ENCODE measurements around the gene WDR91.

Gene WDR91

GRCh38 chr7:135251496-135252391 is 40.4 kb upstream of the WDR91 start:
- POLR2A ChIA-PET = no interaction called here
- no peak for TF ChIP-seq SP1 (IDR thresholded peaks at IDR 0.05)
- no peak for TF ChIP-seq TARDBP (IDR thresholded peaks at IDR 0.05)
- TF ChIP-seq LEF1 (IDR thresholded peaks at IDR 0.05; ENCODE audit: borderline replicate concordance) = no peak
- TF ChIP-seq FOXM1 (IDR thresholded peaks at IDR 0.05; ENCODE audit: borderline replicate concordance) = no peak
- no peak for TF ChIP-seq FOXK2 (IDR thresholded peaks at IDR 0.05)
- no peak for TF ChIP-seq NFRKB (IDR thresholded peaks at IDR 0.05)
- TF ChIP-seq CTBP1 (IDR thresholded peaks at IDR 0.05; ENCODE audit: borderline replicate concordance) = no peak
- no peak for TF ChIP-seq PKNOX1 (IDR thresholded peaks at IDR 0.05)
- no peak for TF ChIP-seq BHLHE40 (IDR thresholded peaks at IDR 0.05; ENCODE audit: borderline replicate concordance)
- no peak for TF ChIP-seq L3MBTL2 (conservative IDR thresholded peaks at IDR 0.05)
- no peak for TF ChIP-seq ZNF384 (IDR thresholded peaks at IDR 0.05)
- no peak for TF ChIP-seq ELF4 (IDR thresholded peaks at IDR 0.05)
- no peak for DNase-seq (ENCODE audit: extremely low spot score)
- CTCF ChIA-PET = interaction anchor here (0.6 to 1.3 kb wide), 2 partner anchors 8 to 425 kb away, joined by 3 to 4 read pairs; no protein-coding TSS in a partner anchor

- ChIA-PET POLR2A (no interaction called here), CTCF (interaction anchor here (0.9 kb wide), 1 partner anchor 26 kb away, joined by 3 read pairs; no protein-coding TSS in a partner anchor)
- no peak for TF ChIP-seq HDGF (IDR thresholded peaks at IDR 0.05; ENCODE audit: borderline replicate concordance)
- no peak for TF ChIP-seq PKNOX1 (IDR thresholded peaks at IDR 0.05)
- no peak for TF ChIP-seq FOXM1 (IDR thresholded peaks at IDR 0.05; ENCODE audit: borderline replicate concordance)
- no peak for TF ChIP-seq LEF1 (IDR thresholded peaks at IDR 0.05; ENCODE audit: borderline replicate concordance)
- no peak for TF ChIP-seq BHLHE40 (IDR thresholded peaks at IDR 0.05; ENCODE audit: borderline replicate concordance)
- TF ChIP-seq SUZ12 (IDR thresholded peaks at IDR 0.05) = no peak
- TF ChIP-seq ARNT (IDR thresholded peaks at IDR 0.05) = no peak
- no peak for TF ChIP-seq CTBP1 (IDR thresholded peaks at IDR 0.05; ENCODE audit: borderline replicate concordance)
- TF ChIP-seq TARDBP (IDR thresholded peaks at IDR 0.05) = no peak
- no peak for TF ChIP-seq FOXK2 (IDR thresholded peaks at IDR 0.05)
- TF ChIP-seq ELF4 (IDR thresholded peaks at IDR 0.05) = no peak
- no peak for DNase-seq (ENCODE audit: extremely low spot score)
Observed at GRCh38 chr7:135248546-135248945, 37.2 kb upstream of the WDR91 start.

GRCh38 chr7:135247746-135248471 is 36.6 kb upstream of the WDR91 start:
- no peak for DNase-seq (ENCODE audit: extremely low spot score)
- CTCF ChIA-PET = interaction anchor here (0.9 to 1.2 kb wide), 2 partner anchors 10 to 27 kb away, joined by 3 read pairs; no protein-coding TSS in a partner anchor
- POLR2A ChIA-PET = no interaction called here
- TF ChIP-seq FOXA1 (IDR thresholded peaks at IDR 0.05) (no peak), SP1 (IDR thresholded peaks at IDR 0.05) (no peak), ARNT (IDR thresholded peaks at IDR 0.05) (no peak), LEF1 (IDR thresholded peaks at IDR 0.05; ENCODE audit: borderline replicate concordance) (no peak), NFRKB (IDR thresholded peaks at IDR 0.05) (no peak), CTBP1 (IDR thresholded peaks at IDR 0.05; ENCODE audit: borderline replicate concordance) (no peak), SUZ12 (IDR thresholded peaks at IDR 0.05) (no peak), HDGF (IDR thresholded peaks at IDR 0.05; ENCODE audit: borderline replicate concordance) (no peak), BHLHE40 (IDR thresholded peaks at IDR 0.05; ENCODE audit: borderline replicate concordance) (no peak), PKNOX1 (IDR thresholded peaks at IDR 0.05) (no peak), TARDBP (IDR thresholded peaks at IDR 0.05) (no peak), L3MBTL2 (conservative IDR thresholded peaks at IDR 0.05) (no peak), FOXK2 (IDR thresholded peaks at IDR 0.05) (no peak), FOXM1 (IDR thresholded peaks at IDR 0.05; ENCODE audit: borderline replicate concordance) (no peak), ZNF384 (IDR thresholded peaks at IDR 0.05) (no peak), ELF4 (IDR thresholded peaks at IDR 0.05) (no peak)

GRCh38 chr7:135246191-135246825 is 35.0 kb upstream of the WDR91 start:
- no peak for TF ChIP-seq NFRKB (IDR thresholded peaks at IDR 0.05)
- no peak for TF ChIP-seq L3MBTL2 (conservative IDR thresholded peaks at IDR 0.05)
- no peak for TF ChIP-seq ARNT (IDR thresholded peaks at IDR 0.05)
- no peak for DNase-seq (ENCODE audit: extremely low spot score)
- ChIA-PET POLR2A (no interaction called here), CTCF (no interaction called here)
